GM10847 (cell line): Measurements from ENCODE around the gene CALHM2.

Experiments
- POLR2A ChIP-seq: IDR thresholded peaks from 2 replicates; pipeline ENCODE4 v1.6.1; 2011; ENCODE audit not compliant: insufficient read length; ENCODE audit errors: extremely low read depth

Gene CALHM2

DNA sequence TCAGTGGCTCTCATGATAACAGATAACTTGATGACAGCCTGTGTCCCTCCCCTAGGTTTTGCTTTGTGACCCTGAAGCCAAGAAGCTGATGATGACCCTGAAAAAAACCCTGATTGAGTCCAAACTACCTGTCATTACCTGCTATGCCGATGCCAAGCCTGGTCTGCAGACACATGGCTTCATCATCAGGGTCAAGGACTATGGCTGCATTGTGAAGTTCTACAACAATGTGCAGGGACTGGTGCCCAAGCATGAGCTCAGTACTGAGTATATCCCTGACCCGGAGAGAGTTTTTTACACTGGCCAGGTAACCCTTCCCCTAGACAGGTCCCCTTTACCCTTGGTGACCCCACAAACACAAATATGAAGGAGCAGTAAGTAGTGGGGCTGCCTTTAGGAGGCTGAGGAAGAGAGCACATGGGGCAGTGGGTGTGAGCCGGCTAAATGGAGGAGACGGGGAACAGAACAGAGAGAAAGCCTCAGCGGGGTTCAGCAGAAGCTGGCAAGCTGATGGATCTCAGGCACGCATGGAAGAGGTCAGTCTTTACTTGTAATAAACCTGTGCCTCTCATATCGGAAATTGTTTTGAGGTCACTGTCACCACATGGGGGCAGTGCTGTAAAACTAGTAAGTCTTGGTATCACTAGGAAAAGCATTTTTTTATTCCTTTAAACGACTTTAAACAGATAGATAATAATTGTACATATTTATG, 35.6 kb downstream of the CALHM2 start:
- no peak for TF ChIP-seq POLR2A

DNA sequence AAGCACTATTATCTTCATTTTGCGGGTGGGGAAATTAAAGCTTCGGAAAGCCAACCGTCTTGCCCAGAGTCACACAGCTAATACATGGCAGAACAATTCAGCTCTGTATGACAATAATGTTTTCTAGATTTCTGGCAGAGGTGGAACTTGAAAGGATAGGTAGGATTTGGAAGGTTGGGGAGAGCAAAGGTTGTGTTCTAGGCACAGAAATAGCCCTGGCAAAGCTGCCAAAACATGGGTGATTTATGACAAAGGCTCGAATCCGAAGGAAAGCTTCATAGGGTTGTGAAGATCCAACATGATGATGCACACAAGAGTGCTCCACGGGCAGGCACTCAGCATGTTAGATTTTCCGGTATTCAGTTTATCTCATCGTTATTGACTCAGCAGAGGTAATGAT, 36.6 kb downstream of the CALHM2 start:
- no peak for TF ChIP-seq POLR2A

DNA sequence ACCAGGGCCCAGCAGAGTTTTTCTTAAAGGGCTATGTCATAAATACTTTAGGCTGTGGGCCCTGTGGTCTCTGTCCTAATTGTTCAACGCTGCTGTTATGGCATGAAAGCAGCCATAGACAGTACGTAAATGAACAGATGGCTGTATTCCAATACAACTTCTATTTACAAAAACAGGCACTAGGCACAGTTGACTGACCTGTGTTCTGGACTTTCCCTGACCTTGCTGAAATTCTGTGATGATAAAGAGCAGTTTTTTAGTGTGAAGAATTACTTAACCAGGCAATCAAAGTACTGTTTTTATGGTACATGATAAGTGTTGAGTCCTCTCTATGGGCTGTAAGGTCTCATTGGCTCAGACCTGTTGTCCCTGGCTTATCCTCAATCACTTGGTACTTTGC, 38.6 kb downstream of the CALHM2 start:
- TF ChIP-seq POLR2A = no peak

- no peak for TF ChIP-seq POLR2A
Observed at GRCh38 chr10:103397191-103397825, 54.9 kb downstream of the CALHM2 start.

DNA sequence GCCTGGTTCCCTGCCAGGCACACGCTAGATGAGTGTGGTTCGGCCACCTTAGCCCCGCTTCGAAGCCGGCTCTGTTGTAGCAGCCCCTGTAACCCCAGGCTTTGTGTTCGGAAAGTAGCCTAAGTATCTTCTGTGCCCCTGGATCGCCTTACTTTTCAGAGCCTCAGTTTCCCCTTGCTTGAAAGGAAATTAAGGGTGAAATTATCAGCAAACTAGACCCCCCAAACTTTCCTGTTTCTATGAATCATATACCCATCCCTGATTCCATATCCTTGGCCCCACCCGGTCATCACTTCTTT, 55.4 kb downstream of the CALHM2 start:
- TF ChIP-seq POLR2A = no peak
